Hepatocyte (in vitro differentiated cells): ENCODE data around the gene LACC1. TPM values are rescaled to one million over a fixed set of nuclear protein-coding genes. Genes with fewer than 3 reads are reported as not detected.

Source experiments
- DNase-seq: peaks from one replicate; pipeline ENCODE4 v3.0.0-alpha.2; 2016; ENCODE audit warnings: low spot score
- H2AFZ ChIP-seq: fragments of 200-600 bp; sonication (generic); 2 replicates; pipeline ENCODE4 v1.6.0; 2016; ENCODE audit warnings: antibody characterized with exemption, mild to moderate bottlenecking
- H3K27ac ChIP-seq: fragments of 200-600 bp; sonication (generic); 2 replicates; pipeline ENCODE4 v1.5.1; 2016; ENCODE audit warnings: mild to moderate bottlenecking
- H3K27me3 ChIP-seq: fragments of 200-600 bp; sonication (generic); 2 replicates; pipeline ENCODE4 v1.6.1; 2016
- H3K36me3 ChIP-seq: fragments of 200-600 bp; sonication (generic); replicated peaks from 2 replicates; pipeline ENCODE4 v1.5.1; 2016; ENCODE audit warnings: low read depth; ENCODE audit not compliant: insufficient read depth
- H3K4me1 ChIP-seq: fragments of 200-600 bp; sonication (generic); 2 replicates; pipeline ENCODE4 v1.5.1; 2016; ENCODE audit warnings: mild to moderate bottlenecking, moderate library complexity; ENCODE audit not compliant: insufficient read depth
- H3K4me2 ChIP-seq: fragments of 200-600 bp; sonication (generic); 2 replicates; pipeline ENCODE4 v1.6.0; 2016
- H3K4me3 ChIP-seq: fragments of 200-600 bp; sonication (generic); 2 replicates; pipeline ENCODE4 v1.5.1; 2016; ENCODE audit warnings: mild to moderate bottlenecking
- H3K79me2 ChIP-seq: fragments of 200-600 bp; sonication (generic); 2 replicates; pipeline ENCODE4 v1.6.0; 2017; ENCODE audit warnings: mild to moderate bottlenecking
- H3K9me2 ChIP-seq: fragments of 200-600 bp; sonication (generic); replicated peaks from 2 replicates; pipeline ENCODE4 v1.6.0; 2017; ENCODE audit warnings: mild to moderate bottlenecking; ENCODE audit not compliant: insufficient read depth
- H3K9me3 ChIP-seq: fragments of 200-600 bp; sonication (generic); 2 replicates; pipeline ENCODE4 v1.5.1; 2016; ENCODE audit warnings: low read depth, mild to moderate bottlenecking
- H4K20me1 ChIP-seq: fragments of 200-600 bp; sonication (generic); 2 replicates; pipeline ENCODE4 v1.6.0; 2016; ENCODE audit warnings: mild to moderate bottlenecking; ENCODE audit not compliant: insufficient read depth, poor library complexity, severe bottlenecking
- EZH2 ChIP-seq: fragments of 200-600 bp; sonication (generic); IDR thresholded peaks from 2 replicates; pipeline ENCODE4 v1.6.1; 2016; ENCODE audit warnings: antibody characterized with exemption, mild to moderate bottlenecking, borderline replicate concordance
- EZH2phosphoT487 ChIP-seq: fragments of 200-600 bp; sonication (generic); IDR thresholded peaks from one replicate; pipeline ENCODE4 v1.6.1; 2018; ENCODE audit warnings: antibody characterized with exemption, mild to moderate bottlenecking, low read depth, moderate library complexity; ENCODE audit not compliant: unreplicated experiment, severe bottlenecking
- WGBS: methylation state at CpG from one replicate; pipeline ENCODE4 v1.1.6; 2016; ENCODE audit warnings: low lambda C conversion rate; ENCODE audit errors: missing lambda C conversion rate; 5-methylcytosine and 5-hydroxymethylcytosine counted together
- polyA plus RNA-seq: library from polyadenylated mRNA; unstranded; fragments of >200 nt; fragmentation: Nextera tagmentation; extraction: Ambion mirVana; gene quantifications from 2 replicates; pipeline ENCODE4 v1.2.1, GENCODE V29; 2016
- total RNA-seq: library from RNA; depleted of rRNA; stranded (reverse); fragments of >200 nt; gene quantifications from 2 replicates; pipeline ENCODE4 v1.2.3, GENCODE V29; 2014
- TF ChIP-seq, protein P1 (sequence below): fragments of 200-600 bp; sonication (generic); IDR thresholded peaks from 2 replicates; pipeline ENCODE4 v1.5.1; 2016; ENCODE audit warnings: antibody characterized with exemption, mild to moderate bottlenecking; ENCODE audit not compliant: poor library complexity

LACC1 gene
- total and polyA plus RNA-seq, 2 experiments from 2014 or later = 3.6 to 11.1 TPM

DNA sequence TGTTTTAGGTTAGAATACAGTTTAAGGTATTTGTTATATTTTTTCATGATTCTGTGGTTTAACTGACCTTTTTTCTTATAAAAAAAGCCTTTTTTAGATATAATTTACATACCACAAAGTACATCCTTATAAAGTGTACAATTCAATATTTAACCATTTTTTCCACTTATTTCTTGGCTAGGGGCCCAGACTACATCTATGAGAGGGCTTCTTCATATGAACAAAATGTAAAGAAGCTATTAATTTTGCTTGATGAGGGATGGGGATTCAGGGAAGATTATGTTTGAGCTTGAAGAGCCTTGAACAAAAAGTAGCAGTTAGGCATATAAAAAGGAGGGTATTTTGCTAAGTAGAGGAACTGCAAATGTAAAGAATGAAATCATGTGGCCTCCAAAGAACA, 2.4 kb upstream of the LACC1 start:
- TF ChIP-seq EZH2 = no peak
- TF ChIP-seq, protein P1, sequence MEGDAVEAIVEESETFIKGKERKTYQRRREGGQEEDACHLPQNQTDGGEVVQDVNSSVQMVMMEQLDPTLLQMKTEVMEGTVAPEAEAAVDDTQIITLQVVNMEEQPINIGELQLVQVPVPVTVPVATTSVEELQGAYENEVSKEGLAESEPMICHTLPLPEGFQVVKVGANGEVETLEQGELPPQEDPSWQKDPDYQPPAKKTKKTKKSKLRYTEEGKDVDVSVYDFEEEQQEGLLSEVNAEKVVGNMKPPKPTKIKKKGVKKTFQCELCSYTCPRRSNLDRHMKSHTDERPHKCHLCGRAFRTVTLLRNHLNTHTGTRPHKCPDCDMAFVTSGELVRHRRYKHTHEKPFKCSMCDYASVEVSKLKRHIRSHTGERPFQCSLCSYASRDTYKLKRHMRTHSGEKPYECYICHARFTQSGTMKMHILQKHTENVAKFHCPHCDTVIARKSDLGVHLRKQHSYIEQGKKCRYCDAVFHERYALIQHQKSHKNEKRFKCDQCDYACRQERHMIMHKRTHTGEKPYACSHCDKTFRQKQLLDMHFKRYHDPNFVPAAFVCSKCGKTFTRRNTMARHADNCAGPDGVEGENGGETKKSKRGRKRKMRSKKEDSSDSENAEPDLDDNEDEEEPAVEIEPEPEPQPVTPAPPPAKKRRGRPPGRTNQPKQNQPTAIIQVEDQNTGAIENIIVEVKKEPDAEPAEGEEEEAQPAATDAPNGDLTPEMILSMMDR = no peak
- TF ChIP-seq EZH2phosphoT487 = no peak
- Histone ChIP-seq H4K20me1 (no peaks in the 10 kb centered on the region), H3K4me2 (no peak overlapping the region), H3K9me3 (no peaks in the 10 kb centered on the region), H3K27ac (no peak overlapping the region), H3K27me3 (no peaks in the 10 kb centered on the region), H3K9me2 (no peaks in the 10 kb centered on the region), H3K4me3 (no peak overlapping the region), H3K79me2 (peaks cover 12% of the 10 kb centered on the region), H3K36me3 (no peaks in the 10 kb centered on the region), H2AFZ (no peak overlapping the region), H3K4me1 (peaks cover 14% of the 10 kb centered on the region)
- DNase-seq = no peak

GRCh38 chr13:43877766-43878165, 1.9 kb upstream of the LACC1 start:
- no peak overlapping the region for H3K4me3 ChIP-seq
- no peak overlapping the region for H2AFZ ChIP-seq
- no peak overlapping the region for H3K27ac ChIP-seq
- no peaks in the 10 kb centered on the region for H4K20me1 ChIP-seq
- 94% methylated on average over 1 of the region's 1 CpG for WGBS
- no peak for DNase-seq
- peaks cover 14% of the 10 kb centered on the region for H3K4me1 ChIP-seq
- H3K4me2 ChIP-seq = peak overlapping the region; percentile 94
- TF ChIP-seq EZH2phosphoT487 (no peak), EZH2 (no peak)
- TF ChIP-seq, protein P1 = no peak
- H3K9me3 ChIP-seq = no peaks in the 10 kb centered on the region
- H3K9me2 ChIP-seq = no peaks in the 10 kb centered on the region
- H3K27me3 ChIP-seq = no peaks in the 10 kb centered on the region
- no peaks in the 10 kb centered on the region for H3K36me3 ChIP-seq
- H3K79me2 ChIP-seq = peaks cover 12% of the 10 kb centered on the region

DNA sequence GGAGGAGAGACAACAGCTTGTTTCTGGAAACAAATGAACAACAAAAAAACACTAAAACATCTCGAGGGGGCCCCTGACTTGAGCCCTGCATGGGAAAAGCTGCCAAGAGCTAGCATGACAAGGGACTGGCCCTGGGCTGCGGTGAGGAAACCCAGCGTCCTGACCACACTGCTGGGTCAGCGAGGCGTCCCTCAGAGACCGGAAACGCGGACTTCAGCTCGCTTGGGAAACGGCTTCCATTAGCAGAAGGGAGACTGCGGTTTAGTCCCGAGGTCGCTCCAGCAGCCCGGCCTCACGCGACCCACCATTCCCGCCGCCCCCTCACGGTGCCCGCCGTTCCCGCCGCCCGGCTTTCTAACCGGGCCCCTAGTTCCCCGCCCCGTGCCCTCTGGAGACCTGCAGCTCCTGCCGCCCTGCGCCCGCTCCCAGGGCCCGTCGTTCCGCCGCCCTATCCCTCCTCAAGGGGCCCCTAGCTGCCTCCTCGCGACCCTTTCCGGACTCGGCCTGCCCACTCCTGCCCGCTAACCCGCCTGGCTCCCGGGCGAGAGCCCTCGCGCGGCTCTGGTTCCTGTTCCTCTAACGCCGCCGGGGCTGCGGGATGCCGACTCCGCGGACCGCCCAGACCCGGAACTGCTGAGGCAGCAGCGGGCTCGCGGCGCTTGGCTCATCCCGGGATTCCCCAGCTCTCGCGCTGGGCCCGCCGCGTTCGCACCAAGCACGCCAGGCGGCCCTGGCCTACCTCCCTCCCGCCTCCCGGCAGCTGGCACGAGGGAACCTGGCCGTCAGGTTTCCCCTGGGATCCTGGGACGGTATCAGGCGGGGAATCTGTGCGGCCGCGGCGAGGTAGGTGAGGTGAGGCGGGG, 581 bp upstream of the LACC1 start, which contains the start of gene CCDC122:
TSS of gene CCDC122 (minus strand) at position 849 of the 863 bp plus-strand sequence. CDS start 10,364 bp downstream, outside the sequence.
- H3K27me3 ChIP-seq = no peaks in the 10 kb centered on the region
- TF ChIP-seq, protein P1 = no peak
- TF ChIP-seq EZH2 = no peak
- no peak for TF ChIP-seq EZH2phosphoT487
- H3K4me1 ChIP-seq = peaks cover 14% of the 10 kb centered on the region
- peak within 1 kb of the TSS; percentile 98 for H3K27ac ChIP-seq
- H3K36me3 ChIP-seq = no peaks in the 10 kb centered on the region
- no peaks in the 10 kb centered on the region for H4K20me1 ChIP-seq
- H3K9me3 ChIP-seq = no peaks in the 10 kb centered on the region
- peak within 1 kb of the TSS; percentile 94 for H3K4me2 ChIP-seq
- peaks cover 12% of the 10 kb centered on the region for H3K79me2 ChIP-seq
- H2AFZ ChIP-seq = peak within 1 kb of the TSS; percentile 88
- peak within 1 kb of the TSS; percentile 77 for H3K4me3 ChIP-seq
- H3K9me2 ChIP-seq = no peaks in the 10 kb centered on the region
- peak; percentile 94 for DNase-seq
- WGBS = under 1% methylated on average over 60 of the region's 78 CpGs
